Endothelial cell (in vitro differentiated cells): ENCODE measurements around the gene MYO3B. TPM values are rescaled to one million over a fixed set of nuclear protein-coding genes. Genes with fewer than 3 reads are reported as not detected.
A peak's percentile ranks its signal among the peaks of the same experiment; 100 is the strongest.

Source experiments
- DNase-seq: peaks from one replicate; pipeline ENCODE4 v3.0.0; 2021; ENCODE audit warnings: low spot score
- H3K27ac Mint-ChIP-seq: one replicate; pipeline ENCODE4 v1.8.0; 2021; ENCODE audit warnings: mixed read lengths, inconsistent platforms; ENCODE audit not compliant: unreplicated experiment
- H3K27me3 Mint-ChIP-seq: one replicate; pipeline ENCODE4 v1.8.0; 2021; ENCODE audit warnings: mild to moderate bottlenecking, moderate library complexity, mixed read lengths, inconsistent platforms; ENCODE audit not compliant: unreplicated experiment
- H3K36me3 Mint-ChIP-seq: one replicate; pipeline ENCODE4 v1.8.0; 2021; ENCODE audit warnings: mild to moderate bottlenecking, low read depth, mixed read lengths, inconsistent platforms; ENCODE audit not compliant: unreplicated experiment
- H3K4me1 Mint-ChIP-seq: one replicate; pipeline ENCODE4 v1.8.0; 2021; ENCODE audit warnings: mild to moderate bottlenecking, mixed read lengths, inconsistent platforms; ENCODE audit not compliant: unreplicated experiment
- H3K4me3 Mint-ChIP-seq: one replicate; pipeline ENCODE4 v1.8.0; 2021; ENCODE audit warnings: mild to moderate bottlenecking, mixed read lengths, inconsistent platforms; ENCODE audit not compliant: unreplicated experiment
- H3K9me3 Mint-ChIP-seq: one replicate; pipeline ENCODE4 v1.8.0; 2021; ENCODE audit warnings: mixed read lengths, inconsistent platforms; ENCODE audit not compliant: unreplicated experiment
- CTCF ChIP-seq: fragments of 200-600 bp; sonication (generic); IDR thresholded peaks from one replicate; pipeline ENCODE4 v1.5.0; 2021; ENCODE audit warnings: antibody characterized with exemption; ENCODE audit not compliant: unreplicated experiment
- total RNA-seq: library from RNA; stranded (reverse); fragmentation: NEBNext Ultra II Directional; extraction: Animal tissue kit (Norgen Biotek cat#: 25700); gene quantifications from one replicate; pipeline ENCODE4 v1.2.1, GENCODE V29; 2021; ENCODE audit not compliant: unreplicated experiment

The MYO3B gene
- total RNA-seq, 1 donor from 2014 or later: 1.3 TPM

GRCh38 chr2:170503971-170504809, 326.2 kb downstream of the MYO3B start:
- Mint-ChIP-seq H3K9me3 (no peaks in the 10 kb centered on the region), H3K27ac (peak overlapping the region; percentile 97), H3K27me3 (peaks cover 4% of the 10 kb centered on the region), H3K4me1 (peaks cover 73% of the 10 kb centered on the region), H3K4me3 (no peak overlapping the region), H3K36me3 (no peaks in the 10 kb centered on the region)
- peak; percentile 12 for DNase-seq
- no peak for TF ChIP-seq CTCF

- no peak for TF ChIP-seq CTCF
- peaks cover 4% of the 10 kb centered on the region for H3K27me3 Mint-ChIP-seq
- no peaks in the 10 kb centered on the region for H3K36me3 Mint-ChIP-seq
- no peak overlapping the region for H3K4me3 Mint-ChIP-seq
- H3K4me1 Mint-ChIP-seq: peaks cover 73% of the 10 kb centered on the region
- DNase-seq: no peak
- no peaks in the 10 kb centered on the region for H3K9me3 Mint-ChIP-seq
- peak overlapping the region; percentile 97 for H3K27ac Mint-ChIP-seq
These were observed 326.8 kb downstream of the MYO3B start for GRCh38 chr2:170504810-170505145.

GRCh38 chr2:170505631-170506275, 327.8 kb downstream of the MYO3B start:
- TF ChIP-seq CTCF: no peak
- Mint-ChIP-seq H3K4me3 (peak overlapping the region; percentile 35), H3K36me3 (no peaks in the 10 kb centered on the region), H3K27ac (peak overlapping the region; percentile 97), H3K4me1 (peaks cover 66% of the 10 kb centered on the region), H3K27me3 (peaks cover 4% of the 10 kb centered on the region), H3K9me3 (no peaks in the 10 kb centered on the region)
- peak; percentile 8 for DNase-seq

GRCh38 chr2:170509452-170510193, 331.7 kb downstream of the MYO3B start:
- DNase-seq: no peak
- TF ChIP-seq CTCF: no peak
- Mint-ChIP-seq H3K27me3 (peaks cover 9% of the 10 kb centered on the region), H3K4me1 (peaks cover 52% of the 10 kb centered on the region), H3K27ac (no peak overlapping the region), H3K9me3 (no peaks in the 10 kb centered on the region), H3K36me3 (no peaks in the 10 kb centered on the region), H3K4me3 (no peak overlapping the region)
